Ramos (cell line): Measurements from ENCODE around the gene TTLL11.

Experiments used
- in situ Hi-C: fragments of 300-500 bp; cut with MboI; formaldehyde crosslinking; loops from one replicate; pipeline ENCODE4 v1.14.3; 2022; ENCODE audit warnings: low sequenced_read_pairs; ENCODE audit not compliant: unreplicated experiment

The TTLL11 gene

DNA sequence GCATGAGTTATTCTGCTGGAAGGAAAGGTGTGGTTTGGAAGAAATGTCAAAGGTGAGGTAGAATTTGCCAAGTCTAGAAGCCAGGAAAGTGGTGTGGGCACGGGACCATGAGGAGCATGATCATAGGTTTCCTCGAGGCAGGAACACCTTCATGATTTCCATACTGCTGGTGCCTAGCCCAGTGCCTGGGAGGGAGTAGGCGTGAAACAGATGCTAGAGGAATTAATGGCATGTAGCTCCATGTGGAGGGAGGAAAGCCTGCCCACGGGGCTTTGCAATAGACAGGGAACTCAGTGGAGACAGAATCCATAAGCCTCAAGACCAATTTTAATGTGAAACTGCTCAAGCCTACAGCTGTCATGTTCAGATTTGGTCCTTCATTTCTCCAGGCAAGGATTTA, 35.1 kb downstream of the TTLL11 start:
- in situ Hi-C loops = no loop called here

DNA sequence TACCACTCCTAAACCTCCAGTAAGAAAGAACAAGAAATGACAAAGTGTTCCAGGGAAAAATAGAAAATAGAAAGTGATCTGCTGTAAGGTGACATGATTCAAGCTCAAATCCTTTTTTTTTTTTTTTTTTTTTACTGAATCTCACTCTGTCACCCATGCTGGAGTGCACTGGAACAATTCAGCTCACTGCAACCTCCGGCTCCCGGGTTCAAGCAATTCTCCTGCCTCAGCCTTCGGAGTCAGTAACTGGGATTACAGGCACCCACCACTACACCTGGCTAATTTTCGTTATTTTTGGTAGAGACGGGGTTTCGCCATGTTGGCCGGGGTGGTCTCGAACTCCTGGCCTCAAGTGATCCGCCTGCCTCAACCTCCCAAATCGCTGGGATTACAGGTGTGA, 35.9 kb downstream of the TTLL11 start:
- in situ Hi-C loops = no loop called here

DNA sequence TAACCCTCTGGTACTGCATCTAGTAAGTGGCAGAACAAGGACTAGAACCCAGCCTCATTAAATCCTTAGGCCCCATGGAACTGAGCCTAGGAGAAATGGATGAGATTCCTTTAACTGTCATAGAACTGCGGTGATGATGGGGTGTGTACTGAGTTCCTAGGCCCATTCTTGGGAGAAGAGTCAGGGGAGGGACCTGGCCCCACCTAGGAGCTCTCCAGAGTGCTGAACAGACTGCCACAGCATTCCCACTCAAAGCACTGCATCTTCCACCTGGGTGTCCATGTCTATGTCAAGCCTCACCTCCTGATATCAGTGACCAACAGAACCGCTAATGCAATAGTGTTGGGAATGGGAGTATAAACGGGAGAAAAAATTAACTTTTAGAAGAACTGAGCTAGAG, 36.6 kb downstream of the TTLL11 start:
- in situ Hi-C loops = no loop called here

DNA sequence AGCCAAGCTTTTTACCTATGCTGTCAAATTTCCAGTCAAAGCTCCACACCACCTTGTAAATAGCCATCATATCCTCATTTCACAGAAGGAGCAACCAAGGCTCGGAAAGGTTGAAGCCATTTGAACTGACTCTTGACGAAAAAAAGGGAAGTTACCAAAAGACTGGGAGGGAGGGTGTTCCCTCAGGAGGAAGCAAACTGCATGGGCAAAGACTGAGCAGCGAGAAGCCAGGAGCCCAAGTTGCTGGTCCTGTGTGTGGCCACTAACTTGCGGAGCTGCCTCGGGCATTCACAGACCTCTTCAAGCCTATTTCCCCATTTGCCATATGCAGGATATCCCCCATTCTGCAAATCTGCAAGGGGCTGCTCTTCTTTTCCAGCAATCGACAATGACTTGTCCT, 37.4 kb downstream of the TTLL11 start:
- in situ Hi-C loops = no loop called here

DNA sequence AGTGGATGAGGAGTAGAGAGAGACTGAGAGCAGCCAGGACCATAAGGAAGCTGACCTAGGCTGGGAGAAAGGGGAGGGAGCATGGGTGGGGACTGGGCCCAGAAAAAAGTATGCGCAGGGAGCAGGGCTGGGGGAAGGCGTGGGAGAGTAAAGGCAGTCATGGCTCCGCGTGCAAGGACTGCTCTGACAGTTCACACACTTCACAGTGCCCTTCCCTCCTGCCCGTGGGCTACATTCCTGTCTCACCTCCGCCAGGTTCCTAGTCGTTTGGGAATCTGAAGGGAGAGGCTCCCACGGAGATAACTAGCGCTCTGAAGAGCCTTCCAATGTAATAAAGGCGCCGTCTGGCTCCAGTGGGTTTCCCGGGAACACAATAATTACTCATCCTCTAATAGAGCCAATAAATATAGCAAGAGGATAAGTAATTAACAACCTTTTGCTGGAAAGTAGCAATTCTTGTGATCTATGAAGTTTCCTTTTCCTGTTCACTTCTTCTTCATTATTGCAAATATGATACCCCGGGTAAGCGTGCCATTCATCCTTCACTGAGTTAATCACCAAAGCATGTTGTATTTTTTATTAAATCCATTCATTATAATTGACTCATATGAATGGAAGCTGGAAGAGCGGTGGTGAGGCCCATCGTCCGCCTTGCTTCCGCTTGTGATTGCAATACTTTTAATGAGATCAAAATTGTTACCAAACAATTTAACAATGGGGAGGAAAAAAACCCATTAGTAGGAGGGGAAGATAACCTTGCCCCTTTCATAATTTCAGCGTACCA, 39.3 kb downstream of the TTLL11 start:
- in situ Hi-C loops = no loop called here

DNA sequence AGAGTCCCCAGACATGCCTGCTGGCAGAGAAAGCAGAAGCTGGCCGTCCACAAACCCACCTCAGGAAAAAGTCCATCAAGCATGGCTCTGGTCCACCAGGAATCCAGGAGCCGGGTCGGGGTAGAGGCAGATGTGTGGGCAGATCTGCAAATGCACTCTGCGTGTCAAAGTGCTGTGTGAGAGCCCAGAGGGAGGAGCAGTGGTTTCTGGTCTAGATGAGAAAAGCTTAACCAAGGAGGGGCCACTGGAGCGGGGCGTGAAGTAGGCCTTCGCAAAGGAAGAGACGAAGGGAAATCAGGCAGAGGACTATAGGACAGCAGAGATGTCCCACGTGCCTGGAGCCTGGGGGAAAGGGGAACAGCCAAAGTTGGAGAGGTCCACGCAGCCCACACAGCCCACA, 40.0 kb downstream of the TTLL11 start:
- in situ Hi-C loops = no loop called here

DNA sequence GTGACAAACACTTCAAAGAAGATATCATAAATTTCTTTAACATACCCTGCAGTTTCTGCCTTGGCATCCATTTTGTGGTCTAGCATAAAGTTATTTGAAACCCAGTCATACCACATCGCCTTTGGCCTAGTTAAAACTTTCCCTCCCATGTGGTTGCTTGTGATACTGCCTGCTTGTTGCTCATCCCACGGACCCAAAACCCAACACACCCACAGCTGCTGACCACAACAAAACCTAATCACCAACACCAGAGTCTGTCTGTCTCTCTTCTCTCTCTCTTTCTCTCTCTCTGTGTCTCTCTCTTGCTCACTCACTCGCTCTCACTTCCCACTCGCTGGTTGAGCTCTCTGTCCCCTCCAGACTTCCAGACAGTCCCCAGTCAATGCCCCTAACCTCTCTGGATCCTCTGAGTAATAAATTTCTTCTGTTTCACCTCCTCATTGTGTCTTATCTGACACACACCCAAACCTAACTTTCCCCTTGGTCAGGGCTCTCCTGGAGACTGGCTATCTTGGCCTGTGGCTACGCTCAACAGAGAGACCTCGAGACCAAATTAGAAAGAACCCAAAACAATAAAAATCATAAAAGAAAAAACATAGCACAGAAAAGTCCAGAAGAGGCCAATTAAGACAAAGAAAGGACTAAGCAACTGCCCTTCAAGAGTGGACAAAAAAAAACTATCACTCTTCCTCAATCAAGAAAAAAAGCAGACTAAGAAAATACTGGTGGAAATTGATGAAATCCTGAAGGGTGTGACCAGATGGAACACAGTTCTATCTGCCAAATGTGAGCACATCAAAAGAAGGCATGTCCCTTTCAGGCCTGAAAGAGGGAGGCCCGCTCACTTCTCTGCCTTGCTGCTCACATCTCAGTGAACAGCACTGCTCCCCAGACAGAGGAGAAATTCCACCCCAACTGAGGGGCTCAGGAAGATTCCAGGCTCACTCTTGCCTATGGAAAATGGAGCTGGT, 41.5 kb downstream of the TTLL11 start:
- in situ Hi-C loops = no loop called here

DNA sequence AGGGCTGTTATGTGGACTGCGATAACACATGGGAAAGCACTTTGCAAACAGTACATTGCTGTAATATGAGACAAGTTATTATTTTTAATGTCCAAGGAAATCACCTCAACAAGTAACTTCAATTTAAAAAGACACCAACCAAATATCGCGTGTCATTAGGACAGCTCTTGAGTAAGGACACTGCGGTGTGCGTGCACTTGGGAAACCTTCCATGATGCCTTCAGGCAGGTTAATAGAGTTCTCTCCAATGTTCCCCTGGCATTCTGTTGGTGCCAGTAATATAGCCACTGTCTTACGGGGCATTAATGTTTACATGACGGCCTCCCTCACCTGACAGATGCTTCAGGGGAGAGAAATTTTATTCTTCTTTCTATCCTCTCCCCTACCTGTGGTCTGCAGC, 42.9 kb downstream of the TTLL11 start:
- in situ Hi-C loops = no loop called here

DNA sequence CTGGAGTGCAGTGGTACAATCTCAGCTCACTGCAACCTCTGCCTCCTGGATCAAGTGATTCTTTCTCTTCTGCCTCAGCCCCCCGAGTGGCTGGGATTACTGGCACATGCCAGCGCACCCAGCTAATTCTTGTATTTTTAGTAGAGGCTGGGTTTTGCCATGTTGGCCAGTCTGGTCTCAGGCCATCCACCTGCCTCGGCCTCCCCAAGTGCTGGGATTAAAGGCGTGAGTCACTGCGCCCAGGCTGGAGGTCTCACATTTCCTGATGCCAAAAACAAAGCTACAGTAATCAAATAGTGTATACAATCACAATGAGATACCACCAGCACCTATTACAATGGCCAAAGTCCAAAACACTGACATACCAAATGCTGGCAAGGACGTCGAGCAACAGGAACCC, 51.1 kb downstream of the TTLL11 start:
- in situ Hi-C loops = no loop called here

DNA sequence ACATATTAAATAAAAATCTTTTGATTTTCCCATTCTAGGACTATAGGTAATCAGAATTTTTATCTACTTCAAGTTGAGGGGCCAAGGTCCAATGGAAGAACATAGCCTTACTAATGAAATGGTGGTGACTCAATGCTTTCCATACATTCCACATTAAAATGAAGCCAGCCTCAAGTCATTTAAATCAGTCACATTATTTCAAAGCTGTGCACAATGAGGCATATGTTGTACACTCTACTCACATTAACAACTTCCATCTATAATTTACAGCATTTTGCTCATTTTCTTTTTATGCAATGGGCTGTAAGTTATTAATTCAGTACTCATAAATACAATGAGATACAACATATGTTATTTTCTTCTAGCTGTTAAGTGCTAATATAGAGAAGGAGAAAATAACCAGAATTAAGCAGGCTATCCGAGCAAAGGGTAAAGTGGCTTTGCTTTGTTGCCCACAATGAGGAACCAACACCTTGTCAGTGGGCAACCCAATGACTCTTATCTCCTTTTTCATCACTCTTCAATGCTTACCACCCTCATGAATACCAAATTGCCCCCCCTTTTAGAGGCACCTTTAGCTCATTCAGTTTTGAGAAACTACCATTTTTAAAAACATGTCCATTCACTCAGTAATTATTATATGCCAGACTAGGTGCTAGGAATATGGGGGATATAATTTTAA, 52.4 kb downstream of the TTLL11 start:
- in situ Hi-C loops = no loop called here

DNA sequence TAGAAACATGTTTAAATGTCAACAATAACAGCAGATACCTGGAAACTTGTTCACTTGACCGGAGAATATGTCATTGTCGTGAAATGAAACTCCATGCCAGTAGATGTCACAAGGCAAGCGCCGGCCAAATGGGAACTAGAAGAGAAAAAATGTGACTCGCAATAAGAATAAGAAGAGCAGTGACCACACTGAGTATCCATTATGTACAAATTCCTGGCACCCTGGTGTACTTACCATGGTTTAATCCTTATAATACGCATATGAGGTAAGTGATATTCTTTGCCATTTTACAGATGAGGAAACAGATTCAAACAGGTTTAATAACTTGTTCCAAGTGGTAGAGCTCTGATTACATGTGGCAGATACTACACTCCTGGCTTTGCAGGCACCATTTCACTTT, 53.9 kb downstream of the TTLL11 start:
- in situ Hi-C loops = no loop called here

DNA sequence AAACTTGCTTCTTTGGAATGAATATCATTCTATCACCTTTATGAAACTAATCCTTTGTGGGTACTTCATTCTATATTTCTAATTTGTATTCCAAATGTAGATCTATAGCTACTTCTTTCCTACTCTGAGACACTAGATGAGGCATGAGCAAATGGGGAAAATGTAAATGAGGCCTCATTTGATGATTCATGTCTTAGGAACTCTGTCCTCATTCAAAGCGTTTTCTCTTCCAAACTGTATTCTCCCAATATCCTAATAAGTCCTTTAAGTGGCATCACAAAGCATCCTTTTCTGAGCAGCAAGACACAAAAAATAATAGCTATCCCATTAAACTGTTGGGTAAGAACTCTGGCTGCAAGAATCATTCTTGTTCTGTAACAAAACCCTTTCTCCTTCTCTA, 56.1 kb downstream of the TTLL11 start:
- in situ Hi-C loops = no loop called here

DNA sequence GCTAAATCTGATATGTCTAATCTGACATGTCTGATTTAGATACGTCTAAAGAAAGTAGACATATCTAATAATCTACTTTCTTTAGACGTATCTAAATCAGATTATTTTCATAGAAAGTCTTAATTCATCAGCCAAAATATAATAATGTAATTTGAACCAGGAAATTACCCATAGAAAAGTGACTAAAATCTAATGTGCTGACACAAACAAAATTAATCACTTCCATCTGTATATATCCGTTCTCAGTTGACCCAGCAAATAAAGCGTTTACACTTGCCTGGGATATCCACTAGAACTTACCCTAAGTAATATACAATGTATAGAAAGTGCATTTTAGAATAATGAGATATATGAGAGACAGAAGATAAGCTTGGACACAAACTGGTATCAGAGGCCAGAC, 56.7 kb downstream of the TTLL11 start:
- in situ Hi-C loops = no loop called here

DNA sequence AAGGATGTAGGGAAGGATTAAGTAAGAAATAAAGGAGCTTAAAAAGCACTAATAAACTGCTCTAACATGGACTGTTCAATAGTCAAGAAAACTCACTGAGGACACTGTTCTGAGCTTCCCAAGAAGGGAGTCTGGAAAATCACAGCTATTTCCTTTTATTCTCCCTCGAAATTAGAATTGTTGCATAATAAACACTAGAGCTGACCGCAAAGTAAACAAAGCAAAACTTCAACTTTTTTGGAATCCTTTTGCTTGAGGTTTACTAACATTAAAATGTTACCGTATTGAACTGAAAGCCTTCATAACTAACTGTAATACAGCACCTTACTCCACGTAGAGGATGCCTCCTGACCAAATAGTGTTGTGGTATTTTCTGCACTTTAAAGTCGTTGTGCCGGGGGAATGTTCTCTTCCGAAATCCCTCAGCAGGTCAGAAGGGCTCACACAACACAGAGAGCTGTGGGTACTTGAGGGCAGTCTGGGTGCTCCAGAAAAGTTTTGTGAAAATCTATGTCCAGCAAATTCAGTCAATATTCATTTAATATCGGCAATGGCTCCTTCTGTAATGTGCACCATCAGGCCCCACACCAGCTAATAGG, 59.2 kb downstream of the TTLL11 start:
- in situ Hi-C loops = no loop called here

DNA sequence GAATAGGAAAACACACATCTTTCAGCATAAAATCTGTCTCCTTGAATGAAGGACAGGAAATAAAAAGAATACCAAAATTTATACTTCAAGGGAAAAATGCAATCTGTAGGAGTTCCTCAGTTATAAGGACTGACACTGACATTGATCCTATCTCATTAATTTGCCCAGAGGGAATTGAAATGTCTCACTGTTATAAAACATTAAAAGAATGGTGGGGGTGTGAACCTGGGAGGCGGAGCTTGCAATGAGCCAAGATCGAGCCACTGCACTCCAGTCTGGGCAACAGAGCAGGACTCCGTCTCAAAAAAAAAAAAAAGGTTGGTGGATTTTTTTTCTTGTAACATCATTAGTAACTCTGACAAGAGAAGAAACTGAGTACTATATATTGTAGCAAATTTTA, 60.8 kb downstream of the TTLL11 start:
- in situ Hi-C loops = no loop called here

DNA sequence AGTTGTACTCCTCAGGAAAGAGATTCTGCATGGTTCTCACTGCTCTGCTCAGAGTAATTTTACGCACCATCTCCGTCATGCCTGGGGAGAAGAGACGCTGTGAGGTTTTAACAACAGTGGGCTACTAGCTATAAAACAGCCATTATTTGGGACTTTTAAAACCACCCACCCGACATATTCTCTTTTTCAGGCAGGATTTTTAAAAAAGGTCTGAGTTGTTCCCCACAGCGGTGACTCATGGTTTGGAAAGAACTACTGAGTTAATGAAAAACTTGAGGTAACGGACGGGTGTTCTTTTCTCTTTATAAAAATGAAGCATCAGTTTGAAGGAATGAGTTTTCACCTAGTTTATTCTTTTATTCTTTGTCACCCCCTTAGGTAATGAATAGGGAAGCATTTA, 61.3 kb downstream of the TTLL11 start:
- in situ Hi-C loops = no loop called here

DNA sequence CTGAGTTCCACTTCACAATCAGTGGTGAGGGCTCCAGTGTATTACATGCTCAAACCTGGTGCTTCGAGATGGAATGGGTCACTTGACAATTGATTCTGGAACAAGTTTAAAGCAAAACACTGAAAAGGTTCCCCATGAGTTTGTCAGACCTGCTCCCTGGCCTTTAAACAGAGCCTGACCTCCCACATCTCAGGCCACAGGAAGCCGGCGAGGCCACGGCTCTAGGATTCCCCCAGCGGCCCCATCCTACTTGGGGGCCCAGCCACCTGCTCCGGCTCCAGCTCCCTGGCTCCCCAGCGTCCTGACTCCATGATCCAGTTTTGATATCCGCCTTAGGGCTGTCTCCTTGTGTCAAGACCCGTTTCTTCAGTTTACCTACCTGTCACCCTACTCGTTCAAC, 62.0 kb downstream of the TTLL11 start:
- in situ Hi-C loops = no loop called here

DNA sequence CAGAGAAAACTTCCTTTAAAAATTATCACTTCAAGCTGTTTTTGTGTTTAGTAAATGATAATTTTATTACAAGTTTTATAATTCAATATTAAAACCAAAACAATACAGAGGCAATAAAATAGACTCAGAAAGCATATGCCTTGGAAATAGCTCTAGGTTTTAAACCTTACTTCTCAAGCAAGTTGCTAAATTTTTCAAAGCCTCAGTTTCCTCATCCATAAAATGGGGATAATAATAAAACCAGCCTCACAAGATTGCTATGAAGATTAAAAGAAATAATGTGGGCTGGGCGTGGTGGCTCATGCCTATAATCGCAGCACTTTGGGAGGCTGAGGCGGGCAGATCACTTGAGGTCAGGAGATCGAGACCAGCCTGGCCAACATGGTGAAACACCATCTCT, 62.8 kb downstream of the TTLL11 start:
- in situ Hi-C loops = no loop called here

DNA sequence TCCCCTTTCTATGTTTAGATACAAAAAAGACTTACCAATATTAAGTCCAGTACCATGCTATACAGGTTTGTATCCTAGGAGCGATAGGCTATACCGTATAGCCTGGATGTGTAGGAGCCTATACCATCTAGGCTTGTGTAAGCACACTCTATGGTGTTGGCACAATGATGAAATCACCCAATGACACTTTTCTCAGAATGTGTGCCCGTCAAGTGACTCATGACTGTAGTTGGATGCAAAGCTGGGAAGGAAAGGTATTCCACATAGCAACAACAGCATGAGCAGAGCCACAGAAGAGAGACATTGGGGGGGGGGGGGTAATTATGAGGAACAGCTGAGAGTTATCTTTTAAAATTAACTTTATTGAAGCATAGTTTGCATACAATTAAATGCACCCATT, 63.2 kb downstream of the TTLL11 start:
- in situ Hi-C loops = no loop called here

DNA sequence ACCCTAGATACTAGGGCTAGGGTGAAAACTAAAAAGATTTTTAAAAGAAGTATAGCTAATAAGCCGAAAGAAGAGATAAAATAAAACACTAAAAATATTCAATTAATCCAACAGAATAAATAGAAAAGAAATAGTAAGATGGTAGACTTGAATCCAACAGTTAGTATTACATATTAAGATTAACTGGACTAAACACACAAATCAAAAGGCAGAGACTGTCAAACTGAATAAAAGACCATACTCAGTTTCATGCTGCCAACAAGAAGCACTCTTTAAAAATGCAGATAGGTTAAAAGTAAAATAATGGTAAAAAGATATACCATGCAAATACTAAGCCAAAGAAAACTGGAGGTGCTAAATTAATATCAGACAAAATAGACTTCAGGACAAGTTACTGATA, 65.0 kb downstream of the TTLL11 start:
- in situ Hi-C loops = no loop called here

DNA sequence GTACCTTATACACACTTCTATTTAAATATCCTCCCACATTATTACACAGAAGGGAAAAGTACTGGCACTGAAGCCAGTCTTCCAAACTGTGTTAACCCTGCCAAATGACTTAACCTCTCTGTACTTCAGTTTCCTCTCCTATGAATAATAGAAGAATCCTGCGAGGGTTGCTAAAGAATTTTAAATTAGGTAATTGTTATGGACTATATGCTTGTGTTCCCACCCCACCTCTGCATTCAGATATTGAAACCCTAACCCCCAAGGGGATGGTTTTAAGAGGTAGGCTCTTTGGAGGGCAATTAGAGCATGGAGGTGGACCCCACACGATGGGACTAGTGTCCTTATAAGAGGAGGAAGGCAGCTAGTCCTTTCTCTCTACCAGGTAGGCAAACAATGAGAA, 72.7 kb downstream of the TTLL11 start:
- in situ Hi-C loops = no loop called here
